ENCODE data around the gene ZMYND8. TPM values are rescaled to one million over a fixed set of nuclear protein-coding genes. Genes with fewer than 3 reads are reported as not detected.
"Not testable (repeated sequence)": the region's sequence is repeated elsewhere in the genome, so short reads cannot be mapped to it uniquely, and the experiment has no call there.

The ZMYND8 gene
- total RNA-seq = 49.3 TPM

DNA sequence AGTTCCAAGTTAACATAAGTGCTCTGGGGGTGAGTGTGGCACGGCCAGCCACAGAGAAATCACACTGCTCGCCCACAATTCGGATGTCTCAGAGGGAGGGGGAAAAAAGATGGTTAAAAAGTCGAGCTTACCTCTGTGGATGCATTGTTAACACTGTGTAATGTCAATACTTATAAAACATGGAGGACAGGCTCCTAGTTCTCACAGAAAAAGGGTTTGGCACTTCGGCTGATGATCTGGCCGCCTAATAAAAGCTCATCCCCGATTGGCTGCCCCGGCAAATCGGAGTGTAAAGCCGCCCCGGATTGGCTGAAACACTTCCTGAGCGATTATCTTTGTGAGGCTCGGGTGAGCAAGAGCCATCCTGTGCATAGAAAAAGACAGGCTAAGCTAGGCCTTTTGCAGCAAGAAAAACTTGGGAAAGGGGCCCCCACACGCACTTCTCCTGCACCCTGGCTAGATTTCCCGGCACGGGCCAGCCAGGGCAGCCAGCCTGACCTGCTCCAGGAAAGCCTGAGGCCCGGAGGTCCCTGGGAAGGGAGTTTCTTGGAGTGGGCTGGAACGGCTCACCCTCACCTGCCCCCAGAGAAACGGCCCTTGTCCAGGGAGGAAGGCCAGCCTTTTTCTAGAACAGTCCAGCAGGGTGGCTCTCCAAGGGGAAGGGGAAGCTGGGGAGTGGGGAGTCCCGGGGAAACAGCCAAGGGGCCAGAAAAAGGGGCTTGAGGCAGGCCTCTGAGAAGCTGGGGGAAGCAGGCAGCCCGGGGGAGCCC lies at the start of gene ZMYND8:
ZMYND8 (minus strand) TSS at position 174 of the 770 bp plus-strand sequence; CDS start at position 145, 29 bp downstream.
- ATAC-seq = peak; percentile 76
- intact Hi-C loops (cut with DNase I) = no loop called here
- peak; percentile 92 for DNase-seq (ENCODE audit: low spot score)

DNA sequence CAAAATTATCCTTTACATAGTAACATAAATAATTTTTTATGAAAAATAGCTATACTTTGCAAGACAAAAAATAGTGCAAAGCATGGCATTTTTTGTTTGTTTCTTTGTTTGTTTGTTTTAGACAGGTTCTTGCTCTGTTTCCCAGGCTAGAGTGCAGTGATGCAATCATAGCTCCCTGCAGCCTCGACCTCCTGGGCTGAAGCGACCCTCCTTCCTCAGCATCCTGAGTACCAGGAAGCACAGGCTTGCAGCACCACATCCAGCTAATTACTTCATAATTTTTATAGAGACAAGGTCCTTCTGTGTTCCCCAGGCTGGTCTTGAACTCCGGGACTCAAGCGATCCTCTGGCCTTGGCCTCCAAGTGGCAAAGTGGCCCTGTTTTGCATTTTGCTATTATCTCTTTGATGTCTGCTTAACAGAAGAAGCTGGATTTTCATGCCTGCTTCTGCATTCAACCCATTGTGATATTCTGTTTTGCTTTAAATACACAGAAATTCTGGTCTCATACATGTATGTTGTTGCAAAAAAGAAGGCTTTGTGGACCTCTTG lies 49.4 kb upstream of the ZMYND8 start:
- intact Hi-C loops (cut with DNase I) = no loop called here
- ATAC-seq (no peak), DNase-seq (ENCODE audit: low spot score) (no peak)

DNA sequence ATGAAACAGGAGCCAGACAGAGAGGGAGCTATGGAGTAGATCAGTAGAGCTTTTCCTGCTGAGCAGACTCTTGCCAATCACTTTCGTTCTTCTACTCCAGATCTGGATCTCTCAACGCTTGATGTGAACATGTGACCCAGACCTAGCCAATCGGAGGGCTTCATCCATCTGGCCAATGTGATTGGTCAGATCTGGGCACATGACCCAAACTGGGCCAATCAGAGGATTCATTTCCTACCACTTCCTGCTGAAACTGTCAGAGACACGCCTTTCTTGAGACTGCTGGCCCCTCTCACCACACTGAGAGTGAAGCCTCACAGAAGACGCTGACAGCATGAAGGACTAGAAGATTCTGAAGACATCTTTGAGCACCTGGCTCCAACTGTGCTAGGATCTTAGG lies 44.2 kb upstream of the ZMYND8 start:
- no peak for DNase-seq (ENCODE audit: low spot score)
- no peak for ATAC-seq
- intact Hi-C loops (cut with DNase I) = no loop called here

DNA sequence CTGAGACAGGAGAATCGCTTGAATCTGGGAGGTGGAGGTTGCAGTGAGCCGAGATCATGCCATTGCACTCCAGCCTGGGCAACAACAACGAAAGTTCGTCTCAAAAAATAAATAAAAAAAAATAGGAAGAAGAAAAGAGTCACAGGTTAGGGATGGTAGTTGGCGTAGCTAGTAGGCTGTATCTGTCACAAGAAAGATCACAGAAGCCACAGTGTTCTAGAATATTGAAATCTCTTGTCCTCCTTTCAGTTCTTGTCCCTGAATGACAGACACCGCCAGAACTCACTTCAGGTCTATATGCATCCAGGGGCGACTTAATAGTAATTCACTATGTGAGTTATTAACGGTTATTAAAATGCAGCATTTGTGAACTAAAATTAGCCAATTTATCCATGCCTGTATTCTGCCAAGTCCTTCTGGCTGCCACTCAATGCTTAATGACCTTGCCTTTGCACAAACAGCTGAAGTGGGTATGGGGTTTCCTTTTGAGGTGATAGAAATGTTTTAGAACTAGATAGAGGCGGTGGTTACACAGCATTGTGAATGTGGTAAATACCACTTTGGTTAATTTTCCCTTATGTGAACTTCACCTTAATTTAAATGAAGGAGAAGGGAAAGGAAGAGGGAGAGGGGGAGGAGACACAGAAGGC lies 41.3 kb upstream of the ZMYND8 start:
- intact Hi-C loops (cut with DNase I) = no loop called here
- ATAC-seq = no peak

DNA sequence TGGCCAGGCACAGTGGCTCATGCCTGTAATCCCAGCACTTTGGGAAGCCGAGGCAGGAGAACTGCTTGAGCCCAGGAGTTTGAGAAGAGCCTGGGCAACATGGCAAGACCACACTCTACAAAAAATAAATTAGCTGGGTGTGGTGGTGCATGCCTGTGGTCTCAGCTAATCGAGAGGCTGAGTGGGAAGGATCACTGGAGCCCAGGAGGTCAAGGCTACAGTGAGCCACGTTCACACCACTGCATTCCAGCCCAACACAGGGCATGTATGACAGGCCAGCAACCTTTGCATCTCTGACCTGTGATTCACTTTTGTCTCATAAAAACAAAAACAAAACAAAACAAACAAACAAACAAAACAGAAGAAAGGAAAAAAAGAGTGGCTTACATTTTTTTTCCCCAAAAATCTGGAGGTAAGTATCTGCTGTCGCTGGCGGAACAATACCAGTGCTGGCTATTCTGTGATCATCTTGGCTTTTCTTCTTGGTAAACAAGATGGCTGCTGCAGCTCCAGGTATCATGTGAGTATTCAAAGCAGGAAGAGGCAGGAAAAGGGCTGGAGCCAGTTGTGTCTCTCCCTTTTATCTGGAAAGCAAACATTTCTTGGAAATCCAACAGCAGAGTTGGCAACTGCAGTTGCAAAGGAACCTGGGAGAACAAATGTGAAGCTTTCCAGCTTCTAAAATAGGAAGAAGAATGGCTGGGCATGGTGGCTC lies 40.4 kb upstream of the ZMYND8 start:
- ATAC-seq = no peak
- intact Hi-C loops (cut with DNase I) = no loop called here
- no peak for DNase-seq (ENCODE audit: low spot score)

More for the DNA sequence above, 41.3 kb upstream of the ZMYND8 start:
- DNase-seq (ENCODE audit: low spot score) = no peak

DNA sequence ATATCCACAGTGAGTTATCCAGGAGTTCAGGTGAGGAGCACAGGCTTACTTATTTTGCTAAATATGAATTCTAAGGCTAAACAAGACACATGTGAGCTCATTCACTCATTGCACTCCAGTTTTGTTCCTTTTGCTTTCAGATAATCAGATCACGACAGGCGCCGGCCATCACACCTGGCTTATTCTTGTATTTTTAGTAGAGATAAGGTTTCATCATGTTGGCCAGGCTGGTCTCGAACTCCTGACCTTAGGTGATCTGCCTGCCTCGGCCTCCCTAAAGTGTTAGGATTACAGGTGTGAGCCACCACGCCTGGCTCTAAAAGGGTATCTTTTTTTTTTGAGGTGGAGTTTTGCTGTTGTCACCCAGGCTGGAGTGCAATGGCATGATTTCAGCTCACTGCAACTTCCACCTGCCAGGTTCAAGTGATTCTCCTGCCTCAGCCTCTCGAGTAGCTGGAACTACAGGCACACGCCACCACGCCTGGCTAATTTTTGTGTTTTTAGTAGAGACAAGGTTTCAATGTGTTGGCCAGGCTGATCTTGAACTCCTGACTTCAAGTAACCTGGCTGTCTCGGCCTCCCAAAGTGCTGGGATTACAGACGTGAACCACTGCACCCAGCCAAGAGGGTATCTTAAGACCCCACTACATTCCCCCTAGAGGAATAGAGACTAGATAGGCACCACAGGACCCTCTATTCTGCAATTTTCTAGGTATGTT lies 37.5 kb upstream of the ZMYND8 start:
- intact Hi-C loops (cut with DNase I); ATAC-seq; DNase-seq (ENCODE audit: low spot score): not testable (repeated sequence)

DNA sequence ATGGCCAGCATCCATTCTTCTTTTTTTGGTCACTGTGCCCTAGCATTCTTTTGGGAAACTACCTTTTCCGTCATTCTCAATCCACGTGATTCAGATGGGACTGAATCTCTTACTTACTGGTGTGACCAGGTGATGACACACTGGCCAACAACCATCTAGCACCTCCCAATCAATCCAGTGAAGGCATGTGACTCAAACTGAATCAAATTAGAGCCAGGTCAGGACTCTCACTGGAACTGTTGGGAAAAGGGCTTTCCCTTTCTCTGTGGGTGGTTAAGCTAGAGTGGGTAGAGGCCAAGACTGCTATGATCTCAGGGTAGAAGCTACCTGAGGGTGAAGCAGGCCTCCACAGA lies 36.2 kb upstream of the ZMYND8 start:
- intact Hi-C loops (cut with DNase I) = no loop called here
- DNase-seq (ENCODE audit: low spot score) = no peak
- no peak for ATAC-seq

DNA sequence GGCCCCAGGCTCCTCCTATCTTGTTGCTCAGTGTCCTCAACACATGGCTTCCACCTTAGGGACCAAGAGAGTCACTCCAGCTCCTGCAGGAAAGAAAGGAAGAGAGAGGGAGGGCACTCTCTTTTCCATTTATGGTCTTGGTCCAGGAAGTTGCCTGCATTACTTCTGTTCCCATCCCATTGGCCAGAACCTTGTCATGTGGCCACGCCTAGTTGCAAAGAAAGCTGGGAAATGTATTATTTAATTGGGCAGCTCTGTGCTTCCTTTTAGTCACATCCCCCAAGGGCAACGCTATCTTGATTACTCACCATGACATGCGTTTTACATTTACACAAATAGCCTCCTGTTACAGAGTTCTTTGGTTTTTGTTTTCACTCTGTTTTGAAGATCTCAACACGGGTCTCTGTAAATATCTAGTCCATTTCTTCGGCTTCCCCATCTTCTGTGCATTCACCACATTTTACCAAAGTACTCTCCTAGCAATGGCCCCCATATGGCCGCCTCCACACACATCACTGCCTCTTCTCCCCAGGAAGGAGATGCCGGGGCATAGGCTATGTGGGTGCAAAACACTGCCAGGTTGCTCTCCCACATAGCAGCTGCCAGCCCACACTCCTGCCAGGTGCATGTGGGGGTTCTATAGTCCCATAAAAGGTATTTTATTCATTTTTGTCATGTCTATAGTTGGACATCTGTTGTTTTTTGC lies 35.7 kb upstream of the ZMYND8 start:
- ATAC-seq (peak; percentile 17), DNase-seq (ENCODE audit: low spot score) (no peak)
- intact Hi-C loops (cut with DNase I) = no loop called here

DNA sequence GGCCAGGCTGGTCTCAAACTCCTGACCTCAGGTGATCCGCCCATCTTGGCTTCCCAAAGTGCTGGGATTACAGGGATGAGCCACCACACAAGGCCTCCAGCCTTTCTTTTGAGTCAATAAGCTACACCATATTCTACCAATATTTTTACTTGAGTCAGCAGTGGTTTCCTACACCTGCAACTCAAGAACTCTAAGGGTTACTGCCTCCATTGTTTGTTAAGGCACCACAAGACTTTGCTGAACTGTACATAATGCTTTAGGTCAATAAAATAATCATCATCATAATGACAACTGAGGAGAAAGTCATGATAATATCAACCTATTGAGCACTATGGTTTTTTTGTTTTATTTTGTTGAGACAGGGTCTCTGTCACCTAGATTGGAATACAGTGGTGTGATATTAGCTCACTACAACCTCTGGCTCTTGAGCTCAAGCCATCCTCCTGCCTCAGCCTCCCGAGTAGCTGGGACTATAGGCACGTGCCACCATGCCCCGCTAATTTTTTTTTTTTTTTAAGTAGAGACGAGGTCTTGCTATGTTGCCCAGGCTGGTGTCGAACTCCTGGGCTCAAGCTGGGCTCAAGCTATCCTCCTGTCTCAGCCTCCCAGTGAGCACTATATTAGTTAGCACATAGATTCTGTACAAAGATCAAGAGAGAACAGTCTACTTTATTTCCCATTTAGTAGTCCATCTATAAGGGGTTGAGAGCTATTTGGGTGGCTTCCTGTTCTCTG lies 34.9 kb upstream of the ZMYND8 start:
- ATAC-seq = no peak
- intact Hi-C loops (cut with DNase I) = no loop called here

DNA sequence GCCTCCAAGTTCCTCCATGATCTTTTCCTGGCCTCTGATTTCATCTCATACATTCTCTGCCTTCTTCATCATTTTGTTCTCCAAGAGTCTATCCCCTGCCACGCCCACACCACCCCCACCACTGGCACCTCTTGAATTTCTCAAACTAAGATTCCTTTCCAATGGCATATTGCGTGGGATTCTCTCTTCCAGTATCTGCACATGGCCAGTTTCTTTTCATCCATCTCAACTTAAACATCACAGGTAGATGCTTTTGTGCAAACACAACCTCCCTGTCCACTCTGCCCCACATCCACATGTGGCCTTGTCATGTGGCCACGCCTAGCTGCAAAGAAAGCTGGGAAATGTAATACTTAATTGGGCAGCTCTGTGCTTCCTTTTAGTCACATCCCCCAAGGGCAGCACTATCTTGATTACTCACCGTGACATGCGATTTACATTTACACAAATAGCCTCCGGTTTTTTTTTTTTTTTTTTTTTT lies 33.4 kb upstream of the ZMYND8 start:
- DNase-seq (ENCODE audit: low spot score) = no peak
- intact Hi-C loops (cut with DNase I) = no loop called here
- no peak for ATAC-seq

More for the DNA sequence above, 34.9 kb upstream of the ZMYND8 start:
- no peak for DNase-seq (ENCODE audit: low spot score)

DNA sequence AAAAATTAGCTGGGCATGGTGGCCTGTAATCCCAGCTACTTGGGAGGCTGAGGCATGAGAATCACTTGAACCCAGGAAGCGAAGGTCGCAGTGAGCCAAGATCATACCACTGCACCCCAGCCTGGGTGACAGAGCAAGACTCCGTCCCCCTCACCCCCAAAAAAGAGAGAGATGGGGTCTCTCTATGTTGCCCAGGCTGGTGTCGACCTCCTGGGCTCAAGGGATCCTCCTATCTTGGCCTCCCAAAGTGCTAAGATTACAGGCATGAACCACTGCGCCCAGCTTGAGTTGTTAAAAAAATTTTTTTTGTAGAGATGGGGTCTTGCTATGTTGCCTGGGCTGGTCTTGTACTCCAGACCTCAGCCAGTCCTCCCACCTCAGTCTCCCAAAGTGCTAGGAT lies 29.5 kb upstream of the ZMYND8 start:
- intact Hi-C loops (cut with DNase I) = loop anchor here (2.0 kb wide), 1 partner anchor 511 kb away; no protein-coding TSS in a partner anchor
- DNase-seq (ENCODE audit: low spot score); ATAC-seq: not testable (repeated sequence)

DNA sequence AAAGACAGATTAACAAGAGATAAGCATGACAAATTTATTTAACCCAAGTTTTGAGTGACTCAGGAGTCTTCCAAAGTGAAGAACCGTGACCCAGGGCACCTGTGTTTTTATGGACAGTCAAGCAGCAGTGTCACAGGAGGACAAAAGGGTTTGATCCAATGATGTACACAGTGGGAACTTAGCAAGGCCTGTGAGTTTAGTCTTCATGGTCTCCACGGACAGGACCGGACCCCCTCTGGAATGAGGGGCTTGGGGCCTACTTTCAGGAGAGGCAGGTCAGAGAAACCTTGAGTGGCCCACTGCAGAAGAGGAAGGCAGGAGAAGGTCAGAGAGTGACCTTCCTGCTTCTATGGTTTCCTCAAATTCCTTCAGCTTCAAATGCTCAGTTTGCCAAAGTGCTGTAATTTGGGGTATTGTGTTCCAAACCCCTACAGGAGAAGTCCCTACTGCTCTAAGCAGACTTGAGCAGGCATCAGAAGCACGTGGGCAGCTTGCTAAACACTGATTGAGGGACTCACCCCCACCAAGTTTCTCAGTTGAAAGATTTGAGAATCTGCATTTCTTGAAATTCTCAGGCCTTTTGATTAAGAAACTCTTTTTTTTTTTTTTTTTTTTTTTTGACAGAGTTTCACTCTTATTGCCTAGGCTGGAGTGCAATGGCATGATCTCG lies 26.4 kb upstream of the ZMYND8 start:
- intact Hi-C loops (cut with DNase I) = loop anchor here (5.0 kb wide), 1 partner anchor 111 kb away; no protein-coding TSS in a partner anchor
- ATAC-seq (no peak), DNase-seq (ENCODE audit: low spot score) (no peak)

DNA sequence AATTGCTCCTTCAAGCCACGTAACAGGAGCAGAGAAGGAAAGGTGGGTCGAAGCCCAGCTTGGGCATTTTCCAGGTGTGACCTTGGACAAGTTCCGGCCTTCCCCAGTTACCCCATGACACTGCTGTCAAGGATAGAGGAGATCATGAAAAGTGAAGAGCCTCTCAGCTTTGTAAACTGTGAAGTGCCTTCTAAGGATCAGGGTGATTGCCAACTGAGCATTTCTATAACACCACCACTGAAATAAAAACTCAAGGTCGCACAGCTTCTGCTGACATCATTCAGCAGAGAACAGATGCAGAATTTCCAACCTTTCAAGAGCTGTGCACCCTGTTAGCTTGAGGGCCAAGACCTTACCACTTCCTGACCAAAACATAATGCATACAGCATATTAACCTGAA lies 24.0 kb upstream of the ZMYND8 start:
- ATAC-seq (no peak), DNase-seq (ENCODE audit: low spot score) (no peak)
- intact Hi-C loops (cut with DNase I) = loop anchor here (5.0 kb wide), 1 partner anchor 108 kb away; no protein-coding TSS in a partner anchor

DNA sequence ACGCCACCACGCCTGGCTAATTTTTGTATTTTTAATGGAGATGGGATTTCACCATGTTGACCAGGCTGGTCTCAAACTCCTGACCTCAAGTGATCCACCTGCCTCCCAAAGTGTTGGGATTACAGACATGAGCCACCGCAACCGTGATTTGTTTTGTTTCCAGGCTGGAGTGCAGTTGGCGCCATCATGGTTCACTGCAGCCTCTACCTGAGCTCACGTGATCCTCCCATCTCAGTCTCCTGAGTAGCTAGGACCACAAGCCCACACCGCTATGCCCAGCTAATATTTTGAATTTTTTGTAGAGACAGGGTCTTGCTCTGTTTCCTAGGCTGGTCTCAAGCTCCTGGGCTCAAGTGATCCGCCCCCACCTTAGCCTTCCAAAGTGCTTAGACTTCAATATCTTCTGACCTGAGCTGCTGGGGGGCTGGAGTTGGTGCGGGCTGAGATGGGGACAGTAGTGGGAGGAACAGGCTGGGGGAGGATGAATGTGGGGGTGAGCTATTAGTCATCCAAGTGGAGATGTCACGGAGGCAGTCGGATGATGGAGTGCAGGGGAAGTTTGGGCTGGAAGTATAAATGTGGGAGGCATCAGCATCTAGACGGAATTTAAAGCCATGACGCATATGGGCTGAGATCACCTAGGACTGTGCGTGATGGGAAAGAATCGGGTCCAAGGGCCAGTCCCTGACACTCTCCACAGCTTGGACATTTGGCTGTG lies 23.1 kb upstream of the ZMYND8 start:
- no peak for DNase-seq (ENCODE audit: low spot score)

DNA sequence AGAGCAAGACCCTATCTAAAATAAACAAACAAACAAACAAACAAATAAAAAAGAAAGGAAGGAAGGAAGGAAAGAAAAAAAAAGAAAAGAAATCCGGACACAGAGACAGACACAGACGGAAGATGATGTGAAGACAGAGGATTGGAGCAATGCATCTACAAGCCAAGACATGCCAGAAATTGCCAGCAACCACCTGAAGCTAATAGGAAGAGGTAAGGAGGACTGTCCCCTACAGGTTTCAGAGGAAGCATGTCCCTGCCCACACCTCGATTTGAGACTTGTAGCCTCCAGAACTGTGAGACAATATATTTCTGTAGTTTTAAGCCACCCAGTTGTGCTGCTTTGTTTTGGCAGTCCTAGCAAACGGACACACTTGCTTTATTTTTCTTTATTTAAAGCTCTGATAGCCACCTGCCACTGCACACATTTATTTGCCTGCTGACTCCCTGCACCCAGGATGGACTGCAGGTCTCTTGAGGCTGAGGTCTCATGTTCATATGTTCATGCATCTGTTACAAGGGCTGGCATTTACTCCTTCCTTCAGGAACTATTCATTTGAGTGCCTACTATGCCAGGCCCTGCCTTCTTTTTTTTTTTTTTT lies 20.7 kb upstream of the ZMYND8 start:
- DNase-seq (ENCODE audit: low spot score) (no peak), ATAC-seq (no peak)
- intact Hi-C loops (cut with DNase I) = no loop called here

More for the DNA sequence above, 23.1 kb upstream of the ZMYND8 start:
- intact Hi-C loops (cut with DNase I) = loop anchor here (5.0 kb wide), 1 partner anchor 107 kb away; no protein-coding TSS in a partner anchor
- ATAC-seq = no peak

DNA sequence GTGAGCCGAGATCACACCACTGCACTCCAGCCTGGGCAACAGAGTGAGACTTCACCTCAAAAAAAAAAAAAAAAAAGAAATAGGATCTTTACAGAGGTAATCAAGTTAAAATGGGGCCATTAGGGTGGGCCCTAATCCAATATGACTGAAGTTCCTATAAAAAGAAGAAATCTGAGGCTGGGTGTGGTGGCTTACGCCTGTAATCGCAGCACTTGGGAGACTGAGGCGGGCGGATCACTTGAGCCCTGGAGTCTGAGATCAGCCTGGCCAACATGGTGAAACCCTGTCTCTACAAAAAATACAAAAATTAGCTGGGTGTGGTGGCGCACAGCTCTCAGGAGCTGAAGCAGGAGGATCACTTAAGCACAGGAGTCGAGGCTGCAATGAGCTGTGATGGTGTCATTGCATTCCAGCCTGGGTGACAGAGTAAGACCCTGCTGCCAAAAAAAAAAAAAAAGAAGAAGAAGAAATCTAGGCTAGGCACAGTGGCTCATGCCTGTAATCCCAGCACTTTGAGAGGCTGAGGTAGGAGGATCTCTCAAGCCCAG lies 19.7 kb upstream of the ZMYND8 start:
- ATAC-seq; intact Hi-C loops (cut with DNase I); DNase-seq (ENCODE audit: low spot score): not testable (repeated sequence)

Data from sciatic nerve (tissue), 2 donors.